T-helper 2 cell treated with Interferon-gamma antibody and Interleukin-4, amounts not matched to agents 5 μg/mL and 100 μg/mL, for 36 hours (primary cell): ENCODE measurements around the gene SLX9.

ENCODE experiments used
- DNase-seq: peaks from one replicate; pipeline ENCODE4 v3.0.0; 2021; ENCODE audit warnings: low spot score
- H3K27ac Mint-ChIP-seq: one replicate; pipeline ENCODE4 v1.8.0; 2021; ENCODE audit warnings: mild to moderate bottlenecking, mixed read lengths
- H3K27me3 Mint-ChIP-seq: one replicate; pipeline ENCODE4 v1.8.0; 2021; ENCODE audit warnings: low read depth, mixed read lengths
- H3K36me3 Mint-ChIP-seq: one replicate; pipeline ENCODE4 v1.8.0; 2021; ENCODE audit warnings: low read depth, mixed read lengths
- H3K4me1 Mint-ChIP-seq: one replicate; pipeline ENCODE4 v1.8.0; 2021; ENCODE audit warnings: low read depth, mixed read lengths
- H3K4me3 Mint-ChIP-seq: one replicate; pipeline ENCODE4 v1.8.0; 2022; ENCODE audit warnings: mild to moderate bottlenecking, moderate library complexity, mixed read lengths
- H3K9me3 Mint-ChIP-seq: one replicate; pipeline ENCODE4 v1.8.0; 2021; ENCODE audit warnings: mixed read lengths

Gene SLX9

DNA sequence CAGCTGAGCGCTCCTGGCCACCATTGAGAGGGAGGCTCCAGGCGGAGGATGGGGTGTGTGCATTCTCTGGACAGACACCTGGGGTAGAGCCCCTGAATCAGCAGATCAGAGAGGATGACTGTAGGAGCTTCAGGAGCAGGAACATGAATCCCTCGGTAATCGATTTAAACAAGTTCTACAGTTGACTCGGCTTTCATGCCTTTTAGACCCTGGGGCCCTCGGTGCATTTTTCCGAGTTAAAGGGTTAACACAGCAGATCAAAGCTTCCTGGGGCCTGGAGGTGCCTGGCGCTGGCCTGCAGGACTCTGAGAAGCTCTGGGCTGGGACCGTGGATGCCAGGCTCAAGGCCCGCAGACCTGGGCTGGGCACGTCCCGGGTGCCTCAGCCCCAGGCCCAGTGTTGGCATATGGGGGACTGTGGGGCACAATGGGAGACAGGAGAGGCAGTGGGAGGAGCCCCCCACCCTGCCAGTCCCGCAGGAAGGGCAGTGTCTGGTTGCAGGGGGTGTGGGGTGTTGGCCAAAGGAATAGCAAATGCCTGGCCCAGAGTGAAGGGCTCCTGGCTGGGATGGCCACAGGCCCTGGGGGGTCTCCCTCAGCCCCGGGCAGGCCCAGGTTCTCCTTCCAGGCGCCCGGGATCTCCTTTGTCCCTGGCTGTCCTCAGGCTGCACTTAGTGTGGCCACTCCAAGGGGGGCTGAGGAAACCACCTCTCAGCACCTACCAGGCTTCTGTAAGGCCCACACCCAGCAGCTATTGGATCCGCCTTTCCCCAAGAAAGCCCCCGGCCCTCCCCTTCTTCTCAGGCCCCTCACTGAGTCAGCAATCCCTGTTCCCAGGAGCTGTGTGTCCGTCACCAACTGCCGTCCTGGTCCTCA is 40.1 kb downstream of the SLX9 start:
- no peak for DNase-seq
- H3K4me3 Mint-ChIP-seq, result no peak overlapping the region
- H3K27me3 Mint-ChIP-seq, result no peaks in the 10 kb centered on the region
- H3K4me1 Mint-ChIP-seq, result no peaks in the 10 kb centered on the region
- no peaks in the 10 kb centered on the region for H3K36me3 Mint-ChIP-seq
- no peak overlapping the region for H3K27ac Mint-ChIP-seq
- H3K9me3 Mint-ChIP-seq, result no peaks in the 10 kb centered on the region

DNA sequence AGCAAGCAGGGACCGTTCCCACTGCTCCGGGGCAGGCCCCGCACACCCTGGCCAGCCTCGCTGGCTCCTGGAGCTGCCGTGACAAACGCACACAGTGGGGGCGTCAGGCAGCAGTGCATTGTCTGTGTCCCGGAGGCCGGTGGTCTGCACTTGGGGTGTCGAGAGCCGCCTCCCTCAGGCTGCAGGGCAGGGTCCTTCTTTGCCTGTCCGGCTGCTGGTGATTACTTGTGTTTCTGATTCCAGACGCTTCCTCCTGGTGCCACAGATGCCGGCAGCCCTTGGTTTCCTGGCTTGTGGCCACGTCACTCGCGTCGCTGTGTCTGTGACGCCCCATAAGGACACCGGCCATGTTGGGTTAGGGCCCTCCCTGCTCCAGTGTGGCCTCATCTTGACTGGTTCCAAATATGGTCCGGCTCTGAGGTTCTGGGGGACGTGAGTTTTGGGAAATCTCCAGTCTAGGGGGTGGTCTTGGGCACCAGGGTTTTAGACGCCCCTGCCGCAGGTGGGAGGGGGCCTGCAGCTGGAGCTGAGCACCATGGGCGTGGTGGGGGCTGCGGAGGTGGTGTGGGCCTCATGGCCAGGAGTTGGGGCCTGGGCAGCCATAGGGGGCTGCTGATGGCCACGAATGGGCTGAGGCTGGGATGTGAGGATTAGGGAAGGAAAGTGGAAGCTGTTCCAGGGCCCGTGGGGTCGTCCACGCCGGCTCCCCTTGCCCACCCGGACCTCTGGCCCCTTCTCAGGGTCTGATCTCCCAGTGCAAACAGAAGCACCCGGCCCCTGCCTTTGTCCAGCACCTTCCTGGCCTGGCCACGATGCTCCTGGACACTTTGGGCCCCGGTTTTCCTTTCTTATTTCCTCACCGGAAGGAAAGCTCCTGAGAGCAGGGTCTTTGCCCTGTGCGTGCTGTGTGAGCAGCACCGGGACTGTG is 41.0 kb downstream of the SLX9 start:
- Mint-ChIP-seq H3K36me3 (no peaks in the 10 kb centered on the region), H3K27ac (no peak overlapping the region), H3K4me3 (no peak overlapping the region), H3K9me3 (no peaks in the 10 kb centered on the region), H3K4me1 (no peaks in the 10 kb centered on the region), H3K27me3 (no peaks in the 10 kb centered on the region)
- DNase-seq, result no peak

DNA sequence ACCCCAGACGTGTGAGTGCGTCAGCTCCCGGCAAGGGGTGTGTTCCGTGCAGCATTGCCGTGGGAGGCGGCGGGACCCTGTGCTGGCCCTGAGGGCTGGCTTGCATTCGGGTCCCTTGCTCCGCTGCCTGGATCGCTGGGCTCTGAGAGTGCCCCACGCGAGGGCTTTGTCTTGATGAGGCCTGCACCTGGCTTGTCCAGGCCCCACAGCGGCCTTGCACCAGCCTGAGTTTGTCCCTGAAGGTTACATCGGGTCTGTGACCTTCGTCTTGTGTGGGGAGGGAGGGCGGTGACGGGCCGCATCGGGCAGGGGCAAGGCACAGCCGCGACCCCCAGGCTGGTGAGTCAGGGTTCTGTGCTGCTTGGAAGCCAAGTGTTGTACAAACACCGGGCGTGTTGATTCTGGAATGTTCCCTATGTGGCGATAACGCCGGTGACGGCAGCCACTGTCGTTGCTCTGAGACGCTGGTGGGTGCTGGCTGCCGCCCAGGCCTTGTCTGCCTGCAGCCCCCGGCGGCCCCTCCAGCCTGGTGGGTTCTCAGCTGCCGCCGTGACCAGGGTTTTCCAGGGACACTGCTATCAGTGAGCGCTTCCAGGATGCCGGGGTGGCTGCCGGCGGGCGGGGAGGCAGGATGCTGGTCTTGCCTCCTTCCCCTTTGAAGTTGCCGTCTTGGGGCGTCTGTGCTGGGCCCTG is 42.9 kb downstream of the SLX9 start:
- H3K36me3 Mint-ChIP-seq, result no peaks in the 10 kb centered on the region

DNA sequence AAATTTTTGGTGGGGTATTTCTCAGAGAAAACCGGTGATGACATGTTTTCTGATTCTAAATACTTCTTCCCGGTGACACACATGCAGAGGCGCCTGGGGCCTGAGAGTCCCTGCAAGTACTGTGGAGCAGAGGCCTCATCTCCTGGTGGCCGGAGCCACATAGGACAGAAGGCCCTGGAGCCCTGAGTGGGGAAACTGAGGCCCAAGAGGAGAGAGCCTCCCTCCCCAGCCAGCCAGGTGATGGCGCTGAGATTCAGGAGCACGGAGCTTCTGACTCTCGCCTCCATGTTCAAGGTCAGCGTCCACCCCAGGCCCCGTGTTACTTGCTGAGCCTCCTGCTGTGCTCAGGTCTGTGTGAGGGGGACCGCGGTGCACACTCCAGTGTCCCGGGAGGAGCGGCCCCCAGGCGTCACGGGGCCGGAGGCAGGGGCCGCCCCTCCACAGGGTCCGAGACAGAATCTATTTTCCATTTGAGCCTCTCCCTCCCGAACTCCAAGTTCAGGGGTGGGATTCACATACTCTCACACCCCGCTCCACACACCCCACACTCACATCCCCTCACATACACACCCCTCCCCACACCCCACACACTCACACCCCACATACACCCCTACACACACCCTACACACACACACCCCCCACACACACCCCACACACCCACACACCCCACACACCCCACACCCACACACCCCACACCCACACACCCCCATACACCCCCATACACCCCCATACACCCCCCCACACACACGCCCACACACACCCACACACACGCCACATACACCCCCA is 43.8 kb downstream of the SLX9 start:
- Mint-ChIP-seq H3K9me3 (no peaks in the 10 kb centered on the region), H3K4me3 (no peak overlapping the region)
- DNase-seq, result no peak

More for the DNA sequence above, 42.9 kb downstream of the SLX9 start:
- Mint-ChIP-seq H3K27ac (no peak overlapping the region), H3K4me1 (no peaks in the 10 kb centered on the region), H3K4me3 (no peak overlapping the region), H3K9me3 (no peaks in the 10 kb centered on the region), H3K27me3 (no peaks in the 10 kb centered on the region)
- no peak for DNase-seq

DNA sequence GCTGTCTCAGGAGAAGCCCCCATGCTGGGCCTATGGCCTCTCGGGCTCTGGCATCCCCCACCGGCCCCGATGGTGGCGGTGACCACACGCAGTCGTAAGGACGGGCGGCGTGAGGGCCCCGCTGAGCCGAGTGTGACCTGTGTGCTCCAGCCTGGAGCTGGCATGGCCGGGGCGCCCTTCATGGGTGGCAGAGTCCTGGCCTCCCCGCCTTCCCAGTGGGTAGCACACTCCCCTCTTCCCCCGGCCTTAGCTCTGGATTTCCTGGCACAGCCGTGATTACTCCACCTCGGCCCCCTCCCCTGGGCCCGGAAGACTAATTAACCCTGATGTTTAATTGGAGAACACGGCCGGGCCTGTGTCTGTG is 44.6 kb downstream of the SLX9 start:
- Mint-ChIP-seq H3K36me3 (no peaks in the 10 kb centered on the region), H3K9me3 (no peaks in the 10 kb centered on the region), H3K27ac (no peak overlapping the region), H3K4me1 (no peaks in the 10 kb centered on the region), H3K4me3 (no peak overlapping the region), H3K27me3 (no peaks in the 10 kb centered on the region)
- no peak for DNase-seq

More for the DNA sequence above, 43.8 kb downstream of the SLX9 start:
- Mint-ChIP-seq H3K4me1 (no peaks in the 10 kb centered on the region), H3K27me3 (no peaks in the 10 kb centered on the region), H3K36me3 (no peaks in the 10 kb centered on the region), H3K27ac (no peak overlapping the region)

DNA sequence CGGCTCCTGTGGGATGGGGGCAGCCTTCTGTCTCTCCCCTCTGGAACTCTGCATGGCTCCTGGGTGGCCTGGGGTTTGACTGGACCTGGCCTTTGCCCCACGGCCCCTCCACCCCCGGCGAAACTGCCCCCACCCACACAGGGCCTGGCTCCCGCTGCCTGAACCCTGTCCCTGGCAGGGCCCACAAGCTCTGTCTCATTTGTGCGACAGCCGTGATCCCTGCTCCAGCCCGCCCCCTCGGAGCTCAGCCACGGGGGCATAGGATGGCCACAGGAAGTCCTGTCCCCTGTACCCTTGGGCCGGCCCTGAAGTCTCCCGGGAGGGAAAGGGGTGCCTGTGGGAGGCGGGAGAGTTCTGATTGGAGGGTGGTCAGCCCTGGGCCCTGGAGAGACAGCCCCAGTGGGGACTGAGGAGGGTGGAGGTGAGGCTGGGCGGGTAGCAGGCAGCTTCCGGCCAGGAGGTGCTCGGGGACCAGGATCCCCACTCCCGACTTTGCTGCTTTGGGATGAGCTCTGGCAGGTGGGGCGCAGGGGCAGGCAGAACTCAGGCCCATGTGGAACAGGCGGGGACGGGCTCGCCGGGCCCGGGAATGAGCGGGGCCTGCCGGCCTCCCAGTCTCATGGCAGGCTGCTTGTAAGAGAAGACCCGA is 45.1 kb downstream of the SLX9 start:
- Mint-ChIP-seq H3K4me1 (no peaks in the 10 kb centered on the region), H3K27ac (no peak overlapping the region), H3K9me3 (no peaks in the 10 kb centered on the region), H3K4me3 (no peak overlapping the region), H3K27me3 (no peaks in the 10 kb centered on the region), H3K36me3 (no peaks in the 10 kb centered on the region)
- DNase-seq, result no peak

DNA sequence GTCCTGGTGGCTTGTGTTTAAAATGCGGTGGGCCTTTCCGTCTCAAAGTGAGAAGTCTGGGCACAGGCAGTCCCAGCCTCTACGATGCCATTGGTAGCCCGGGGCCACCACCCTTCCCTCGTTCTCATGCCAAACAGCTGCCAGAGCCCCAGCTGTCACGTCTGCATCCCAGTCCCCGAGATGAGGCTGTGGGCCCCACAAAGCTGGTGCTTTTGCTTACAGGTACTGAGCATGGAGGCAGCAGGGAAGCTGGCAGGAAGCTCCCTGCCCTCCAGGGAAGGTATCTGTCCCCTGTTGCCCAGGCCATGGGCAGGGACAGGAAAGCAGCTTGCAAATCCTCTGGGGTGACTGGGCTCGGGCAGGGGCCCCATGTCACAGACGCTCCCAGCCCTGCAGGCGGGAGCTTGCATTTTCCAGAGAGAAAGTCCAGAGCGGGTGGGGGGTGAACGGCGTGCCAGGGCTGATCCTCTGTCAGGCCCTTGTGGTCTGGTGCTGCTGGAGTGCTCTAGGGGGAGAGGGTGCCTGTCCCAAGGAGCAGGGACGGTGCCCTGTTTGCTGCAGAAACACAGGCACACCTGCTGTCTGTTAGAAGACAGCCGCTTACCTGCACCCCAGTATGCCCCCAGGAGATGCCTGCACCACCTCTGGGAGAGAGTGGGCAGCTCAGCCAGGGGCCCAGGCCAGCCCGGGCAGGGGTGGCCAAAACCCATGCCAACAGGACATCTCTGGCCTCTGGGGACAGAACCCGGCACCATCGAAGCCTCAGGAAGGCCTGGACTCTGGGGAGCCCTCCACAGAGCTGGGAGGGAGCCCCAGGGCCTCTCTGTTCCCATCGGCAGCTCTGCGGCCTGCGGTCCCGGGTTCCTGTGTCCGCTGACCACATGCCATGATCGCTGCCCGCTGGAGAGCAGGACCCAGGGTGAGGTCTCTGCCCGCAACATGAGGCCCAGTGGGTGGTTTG is 45.9 kb downstream of the SLX9 start:
- Mint-ChIP-seq H3K36me3 (no peaks in the 10 kb centered on the region), H3K4me1 (no peaks in the 10 kb centered on the region), H3K27me3 (no peaks in the 10 kb centered on the region), H3K27ac (no peak overlapping the region), H3K4me3 (no peak overlapping the region), H3K9me3 (no peaks in the 10 kb centered on the region)
- no peak for DNase-seq

DNA sequence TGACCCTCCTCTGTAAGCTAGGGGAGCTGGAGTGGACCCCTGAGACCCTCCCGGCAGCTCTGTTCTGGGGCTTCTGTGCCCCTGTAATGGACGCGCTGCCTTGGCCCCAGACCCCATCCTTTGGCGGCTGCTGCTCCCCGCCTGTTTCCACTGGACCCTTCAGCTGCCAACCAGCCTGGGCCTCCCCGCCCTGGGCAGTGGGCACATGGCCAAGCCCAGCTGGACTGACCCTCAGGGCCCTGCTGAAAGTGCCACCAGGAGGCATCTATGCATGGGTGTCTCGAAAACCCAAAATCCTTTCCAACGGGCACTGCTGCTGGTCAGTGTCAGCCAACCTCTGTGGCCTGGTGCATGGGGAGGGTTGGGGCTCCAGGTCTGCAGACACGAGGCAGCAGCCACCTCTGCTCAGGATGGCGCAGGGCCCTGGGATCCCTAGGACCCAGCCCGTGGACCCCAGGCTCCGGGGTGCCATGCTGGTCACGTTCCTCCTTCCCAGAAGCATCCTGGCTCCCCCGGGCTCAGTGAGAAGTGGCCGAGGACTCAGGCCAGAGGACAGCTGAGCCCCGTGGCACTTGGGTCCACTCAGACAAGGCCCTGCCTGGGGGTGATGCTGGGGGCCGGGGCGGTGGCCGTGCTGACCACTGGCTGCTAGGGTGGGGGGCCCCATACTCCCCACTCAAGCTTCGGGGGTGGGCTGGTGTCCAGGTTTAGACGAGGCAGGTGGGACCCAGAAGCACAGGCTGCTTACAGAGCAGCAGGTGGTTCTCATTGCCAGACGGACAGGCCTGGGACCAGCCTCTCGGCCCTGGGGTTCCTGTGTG is 46.9 kb downstream of the SLX9 start:
- H3K36me3 Mint-ChIP-seq, result no peaks in the 10 kb centered on the region
- DNase-seq, result no peak
- H3K4me1 Mint-ChIP-seq, result no peaks in the 10 kb centered on the region
- no peak overlapping the region for H3K4me3 Mint-ChIP-seq
- H3K27ac Mint-ChIP-seq, result no peak overlapping the region
- no peaks in the 10 kb centered on the region for H3K27me3 Mint-ChIP-seq
- H3K9me3 Mint-ChIP-seq, result no peaks in the 10 kb centered on the region

DNA sequence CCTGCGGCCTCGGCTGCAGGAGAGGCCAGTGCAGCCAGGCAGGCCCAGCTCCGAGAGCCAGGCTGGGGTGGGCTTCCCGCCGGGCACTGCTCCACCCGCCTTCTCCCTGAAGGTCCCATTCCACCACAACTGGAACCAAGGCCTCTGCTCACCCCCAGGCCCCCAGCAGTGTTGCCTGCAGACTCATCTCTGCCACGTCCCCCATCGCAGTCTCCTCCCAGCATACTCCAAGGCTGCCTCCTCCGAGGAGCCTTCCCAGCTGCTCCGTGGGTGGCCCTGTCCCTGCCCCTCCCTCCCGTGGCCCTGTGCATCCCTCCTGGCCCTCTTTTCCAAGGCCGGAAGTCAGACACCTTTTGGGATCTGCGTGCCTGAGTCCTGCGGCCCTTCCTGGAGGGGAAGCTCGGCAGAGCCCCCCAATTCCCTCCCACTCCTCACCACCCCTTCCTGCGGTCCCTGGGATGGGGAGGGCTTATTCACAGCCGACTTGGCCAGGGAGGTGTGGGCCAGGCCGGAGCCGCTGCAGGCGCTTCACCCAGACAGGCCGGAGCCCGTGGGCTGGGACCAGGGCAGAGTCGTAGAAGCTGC is 47.6 kb downstream of the SLX9 start:
- H3K27me3 Mint-ChIP-seq, result no peaks in the 10 kb centered on the region
- H3K9me3 Mint-ChIP-seq, result no peaks in the 10 kb centered on the region
- DNase-seq, result no peak
- no peaks in the 10 kb centered on the region for H3K36me3 Mint-ChIP-seq
- H3K27ac Mint-ChIP-seq, result no peak overlapping the region
- H3K4me1 Mint-ChIP-seq, result no peaks in the 10 kb centered on the region
- H3K4me3 Mint-ChIP-seq, result no peak overlapping the region

DNA sequence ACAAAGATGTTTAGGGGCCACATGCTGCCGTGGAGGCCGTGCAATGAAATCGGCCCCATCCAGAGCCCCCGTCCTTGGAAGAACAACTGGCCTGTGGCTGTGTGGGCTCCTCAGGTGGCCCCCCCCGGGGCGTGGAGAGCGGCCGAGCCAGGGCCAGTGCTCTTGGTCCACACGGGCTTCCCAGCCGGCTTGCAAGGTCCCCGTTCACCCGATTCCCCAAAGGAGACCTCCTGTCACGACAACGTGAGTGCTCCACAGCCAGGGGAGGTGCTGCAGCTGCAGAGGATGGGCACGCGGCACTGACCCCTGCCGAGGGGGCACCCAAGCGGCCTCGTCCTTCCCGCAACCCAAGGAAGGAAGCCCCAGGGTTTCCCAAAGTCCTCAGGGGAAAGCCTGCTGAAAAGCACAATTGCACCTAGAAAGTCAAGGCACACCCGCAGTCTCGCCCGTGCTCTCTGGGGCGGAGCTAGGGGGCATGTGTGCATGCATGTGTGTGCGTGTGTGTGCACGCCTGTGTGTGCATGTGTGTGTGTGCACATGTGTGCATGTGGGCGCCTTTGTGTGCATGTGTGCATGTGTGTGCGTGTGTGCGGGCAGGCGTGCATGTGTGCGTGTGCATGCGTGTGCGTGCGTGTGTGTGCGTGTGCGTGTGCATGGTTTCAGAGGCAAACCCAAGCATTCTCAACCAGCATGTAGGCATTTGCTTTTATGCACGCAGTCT is 48.2 kb downstream of the SLX9 start:
- Mint-ChIP-seq H3K27me3 (no peaks in the 10 kb centered on the region), H3K27ac (no peak overlapping the region)

More for the DNA sequence above, 48.2 kb downstream of the SLX9 start:
- no peak overlapping the region for H3K4me3 Mint-ChIP-seq
- no peaks in the 10 kb centered on the region for H3K36me3 Mint-ChIP-seq
- H3K4me1 Mint-ChIP-seq, result no peaks in the 10 kb centered on the region
- no peak for DNase-seq
- no peaks in the 10 kb centered on the region for H3K9me3 Mint-ChIP-seq
